ENCODE results near the gene PPFIA4. TPM values are rescaled to one million over a fixed set of nuclear protein-coding genes. Genes with fewer than 3 reads are reported as not detected.

The PPFIA4 gene
- total and polyA plus RNA-seq, 9 of the 15 experiments (the other 6 are each of a cell fraction or from before 2014, with no cell fraction given), result 0.07 to 12.0 (median 0.70) TPM

DNA sequence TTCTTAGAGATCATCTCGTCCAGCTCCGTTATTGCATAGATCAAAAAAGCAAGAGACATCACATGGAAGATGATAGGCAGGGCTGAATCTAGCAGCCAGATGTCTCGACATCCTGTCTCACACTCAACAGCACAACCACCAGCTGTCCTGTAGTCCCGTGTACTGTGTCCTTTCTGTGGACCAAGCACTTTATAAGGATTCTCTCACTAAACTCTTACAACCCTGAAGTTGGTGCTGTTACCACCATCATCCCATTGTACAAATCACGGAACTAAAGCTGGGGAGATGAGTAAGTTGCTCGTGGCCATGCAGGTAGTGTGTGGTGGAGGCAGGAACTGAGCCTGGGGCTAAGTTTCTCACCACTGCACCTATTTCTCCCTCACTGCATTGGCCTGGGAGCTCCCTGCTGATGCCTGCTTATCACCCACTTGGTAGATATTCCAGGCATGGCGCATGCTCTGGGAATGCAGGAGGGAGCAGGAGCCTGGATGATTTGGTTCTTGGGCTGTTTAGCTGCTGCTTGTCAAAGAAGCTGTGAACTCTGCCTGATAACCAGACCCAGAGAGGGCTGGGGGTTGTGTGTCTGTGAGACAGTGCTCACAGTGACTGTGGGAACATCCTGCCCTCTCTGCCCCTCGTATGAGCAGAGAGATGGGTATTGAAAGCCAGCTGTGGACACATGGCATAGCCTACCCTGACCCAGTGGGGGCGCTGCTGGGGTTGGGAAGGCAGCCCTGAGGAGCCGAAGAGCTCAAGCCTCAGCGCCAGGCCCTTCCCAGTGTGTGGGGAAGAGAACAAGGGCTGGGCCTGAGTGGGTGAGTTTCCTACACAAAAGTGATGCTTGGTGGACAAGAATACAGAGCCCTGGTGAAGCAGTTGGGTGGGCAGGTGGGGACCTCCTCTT is 13.6 kb downstream of the PPFIA4 start:
- no peak for FAIRE-seq
- Histone ChIP-seq H3K4me1 (replicated peaks in 1 of 2; ENCODE audit: control insufficient read depth in 2 of 2, insufficient read depth in 2 of 2, low read length in 2 of 2) (no peaks in the 10 kb centered on the region; a peak in 2 of 5 replicates), H3K36me3 (ENCODE audit: control insufficient read depth, insufficient read depth, low read length) (no peaks in the 10 kb centered on the region; the same call in 2 of the 3 replicates), H3K79me2 (ENCODE audit: control insufficient read depth, insufficient read depth, low read length) (no peaks in the 10 kb centered on the region), H3K27me3 (ENCODE audit: control insufficient read depth in 2 of 2, insufficient read depth in 2 of 2, low read length in 2 of 2) (peaks cover 35 to 67% of the 10 kb centered on the region in 2 experiments; a peak in 4 of 5 replicates), H3K4me3 (no peak overlapping the region), H3K9ac (ENCODE audit: insufficient read depth in 1 of 2, low read depth in 2 of 2, low read length in 2 of 2) (peak overlapping the region in 1 of 2 experiments; percentile 31; a peak in 1 of 4 replicates), H3K27ac (ENCODE audit: extremely low read depth, low read depth, low read length) (no peak overlapping the region), H2AFZ (ENCODE audit: low read depth, low read length) (no peak overlapping the region), H3K4me2 (ENCODE audit: insufficient read depth, low read length) (no peak overlapping the region), H4K20me1 (replicated peaks; ENCODE audit: control insufficient read depth, insufficient read depth, low read length) (peaks cover 70% of the 10 kb centered on the region), H3K9me3 (replicated peaks; ENCODE audit: control insufficient read depth, insufficient read depth, low read depth, low read length) (no peaks in the 10 kb centered on the region), H3K9me1 (ENCODE audit: control insufficient read depth, insufficient read depth, low read length) (no peaks in the 10 kb centered on the region)
- peak; percentile 81 for ATAC-seq
- DNase-seq (ENCODE audit: extremely low read depth in 1 of 4, low spot score in 3 of 4), result peak in 3 of 4 experiments; percentile 40 to 54 (median 50)
- no TSS peak for BruUV-seq (replicated peaks)
- in situ Hi-C loops (cut with MboI), result no loop called here
- intact Hi-C loops (cut with micrococcal nuclease), result loop anchor here (1.0 to 10.0 kb wide), 5 partner anchors 77 to 295 kb away; no protein-coding TSS in a partner anchor
- POLR2A ChIA-PET, result interaction anchor here (0.6 to 1.6 kb wide), 13 partner anchors 10 to 316 kb away, joined by 3 to 6 read pairs (median 4); partner anchors contain the start of gene PPFIA4
- 15% methylated on average over 11 of the region's 11 CpGs for WGBS (ENCODE audit: insufficient coverage, low coverage, missing lambda C conversion rate)
- CTCF ChIA-PET (ENCODE audit: low intra/inter-chr PET ratio), result interaction anchor here (0.7 to 3.5 kb wide), 3 partner anchors 132 to 181 kb away, joined by 3 to 13 read pairs (median 12); no protein-coding TSS in a partner anchor
- 0 out of 2 replicates have a peak, but pooled peaks have one; percentile 16 for TF ChIP-seq SMC3 (conservative IDR thresholded peaks at IDR 0.05; ENCODE audit: insufficient read depth, low read depth, low read length)
- no peak for TF ChIP-seq MYBL2 (IDR thresholded peaks at IDR 0.05; ENCODE audit: low read depth)
- TF ChIP-seq MYBL2 (CRISPR knock-in tag; IDR thresholded peaks at IDR 0.05; ENCODE audit: borderline replicate concordance), result 0 out of 2 replicates have a peak, but pooled peaks have one; percentile 54
- TF ChIP-seq, protein P1, sequence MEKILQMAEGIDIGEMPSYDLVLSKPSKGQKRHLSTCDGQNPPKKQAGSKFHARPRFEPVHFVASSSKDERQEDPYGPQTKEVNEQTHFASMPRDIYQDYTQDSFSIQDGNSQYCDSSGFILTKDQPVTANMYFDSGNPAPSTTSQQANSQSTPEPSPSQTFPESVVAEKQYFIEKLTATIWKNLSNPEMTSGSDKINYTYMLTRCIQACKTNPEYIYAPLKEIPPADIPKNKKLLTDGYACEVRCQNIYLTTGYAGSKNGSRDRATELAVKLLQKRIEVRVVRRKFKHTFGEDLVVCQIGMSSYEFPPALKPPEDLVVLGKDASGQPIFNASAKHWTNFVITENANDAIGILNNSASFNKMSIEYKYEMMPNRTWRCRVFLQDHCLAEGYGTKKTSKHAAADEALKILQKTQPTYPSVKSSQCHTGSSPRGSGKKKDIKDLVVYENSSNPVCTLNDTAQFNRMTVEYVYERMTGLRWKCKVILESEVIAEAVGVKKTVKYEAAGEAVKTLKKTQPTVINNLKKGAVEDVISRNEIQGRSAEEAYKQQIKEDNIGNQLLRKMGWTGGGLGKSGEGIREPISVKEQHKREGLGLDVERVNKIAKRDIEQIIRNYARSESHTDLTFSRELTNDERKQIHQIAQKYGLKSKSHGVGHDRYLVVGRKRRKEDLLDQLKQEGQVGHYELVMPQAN (IDR thresholded peaks at IDR 0.05; ENCODE audit: borderline replicate concordance), result no peak
- TF ChIP-seq ZNF24 (IDR thresholded peaks at IDR 0.05), result peak; percentile 4; the same call in 1 of the 2 replicates
- no peak for TF ChIP-seq LCOR (CRISPR knock-in tag; IDR thresholded peaks at IDR 0.05)
- TF ChIP-seq, protein P2, sequence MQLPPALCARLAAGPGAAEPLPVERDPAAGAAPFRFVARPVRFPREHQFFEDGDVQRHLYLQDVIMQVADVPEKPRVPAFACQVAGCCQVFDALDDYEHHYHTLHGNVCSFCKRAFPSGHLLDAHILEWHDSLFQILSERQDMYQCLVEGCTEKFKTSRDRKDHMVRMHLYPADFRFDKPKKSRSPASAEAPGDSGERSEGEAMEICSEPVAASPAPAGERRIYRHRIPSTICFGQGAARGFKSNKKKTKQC (CRISPR knock-in tag; IDR thresholded peaks at IDR 0.05), result 0 out of 2 replicates have a peak, but pooled peaks have one; percentile 31
- TF ChIP-seq SMARCA4 (IDR thresholded peaks at IDR 0.05), result no peak
- TF ChIP-seq ZNF143 (CRISPR knock-in tag; IDR thresholded peaks at IDR 0.05), result no peak
- no peak for TF ChIP-seq ETS2 (tag; IDR thresholded peaks at IDR 0.05; ENCODE audit: borderline replicate concordance, poor library complexity, severe bottlenecking)
- TF ChIP-seq, protein P3, sequence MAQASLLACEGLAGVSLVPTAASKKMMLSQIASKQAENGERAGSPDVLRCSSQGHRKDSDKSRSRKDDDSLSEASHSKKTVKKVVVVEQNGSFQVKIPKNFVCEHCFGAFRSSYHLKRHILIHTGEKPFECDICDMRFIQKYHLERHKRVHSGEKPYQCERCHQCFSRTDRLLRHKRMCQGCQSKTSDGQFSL (CRISPR knock-in tag; IDR thresholded peaks at IDR 0.05), result no peak
- TF ChIP-seq, protein P3 (tag; IDR thresholded peaks at IDR 0.05), result no peak
- no peak for TF ChIP-seq PTRF (tag; IDR thresholded peaks at IDR 0.05)
- TF ChIP-seq, protein P4, sequence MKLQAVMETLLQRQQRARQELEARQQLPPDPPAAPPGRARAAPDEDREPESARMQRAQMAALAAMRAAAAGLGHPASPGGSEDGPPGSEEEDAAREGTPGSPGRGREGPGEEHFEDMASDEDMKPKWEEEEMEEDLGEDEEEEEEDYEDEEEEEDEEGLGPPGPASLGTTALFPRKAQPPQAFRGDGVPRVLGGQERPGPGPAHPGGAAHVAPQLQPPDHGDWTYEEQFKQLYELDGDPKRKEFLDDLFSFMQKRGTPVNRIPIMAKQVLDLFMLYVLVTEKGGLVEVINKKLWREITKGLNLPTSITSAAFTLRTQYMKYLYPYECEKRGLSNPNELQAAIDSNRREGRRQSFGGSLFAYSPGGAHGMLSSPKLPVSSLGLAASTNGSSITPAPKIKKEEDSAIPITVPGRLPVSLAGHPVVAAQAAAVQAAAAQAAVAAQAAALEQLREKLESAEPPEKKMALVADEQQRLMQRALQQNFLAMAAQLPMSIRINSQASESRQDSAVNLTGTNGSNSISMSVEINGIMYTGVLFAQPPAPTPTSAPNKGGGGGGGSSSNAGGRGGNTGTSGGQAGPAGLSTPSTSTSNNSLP (IDR thresholded peaks at IDR 0.05; ENCODE audit: borderline replicate concordance, low read depth, low read length), result no peak
- TF ChIP-seq SMARCB1 (IDR thresholded peaks at IDR 0.05; ENCODE audit: insufficient read length, low read depth), result no peak
